GM10266 (cell line): ENCODE data around the gene WBP1L.

Source experiments
- DNase-seq: peaks from one replicate; pipeline ENCODE4 v3.0.0; 2012; ENCODE audit errors: extremely low spot score
- TF ChIP-seq, protein P1 (sequence below): IDR thresholded peaks from 2 replicates; pipeline ENCODE4 v1.5.1; 2012; ENCODE audit warnings: mild to moderate bottlenecking, low read depth; ENCODE audit not compliant: control insufficient read depth, insufficient read depth; ENCODE audit errors: missing control alignments

Gene WBP1L

DNA sequence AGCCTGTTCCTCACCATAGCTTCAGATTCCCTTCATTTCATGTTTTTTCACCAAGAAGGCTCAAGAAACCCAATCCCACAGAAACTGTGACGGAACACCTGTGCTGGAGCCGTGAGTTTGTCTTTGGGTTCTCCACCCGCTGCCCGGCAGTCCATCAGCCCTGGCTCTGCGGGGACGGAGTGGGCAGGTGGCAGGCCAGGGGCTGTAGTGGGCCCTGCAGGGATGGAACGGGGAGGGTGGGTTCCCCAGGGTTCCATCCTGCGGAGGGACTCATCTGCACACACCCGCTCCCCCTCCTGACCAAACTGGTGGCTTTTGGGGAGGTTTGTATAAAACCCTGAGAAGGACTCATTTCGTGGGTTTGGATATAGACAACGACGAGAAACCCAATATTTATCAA lies 78.5 kb downstream of the WBP1L start:
- DNase-seq: no peak
- TF ChIP-seq, protein P1, sequence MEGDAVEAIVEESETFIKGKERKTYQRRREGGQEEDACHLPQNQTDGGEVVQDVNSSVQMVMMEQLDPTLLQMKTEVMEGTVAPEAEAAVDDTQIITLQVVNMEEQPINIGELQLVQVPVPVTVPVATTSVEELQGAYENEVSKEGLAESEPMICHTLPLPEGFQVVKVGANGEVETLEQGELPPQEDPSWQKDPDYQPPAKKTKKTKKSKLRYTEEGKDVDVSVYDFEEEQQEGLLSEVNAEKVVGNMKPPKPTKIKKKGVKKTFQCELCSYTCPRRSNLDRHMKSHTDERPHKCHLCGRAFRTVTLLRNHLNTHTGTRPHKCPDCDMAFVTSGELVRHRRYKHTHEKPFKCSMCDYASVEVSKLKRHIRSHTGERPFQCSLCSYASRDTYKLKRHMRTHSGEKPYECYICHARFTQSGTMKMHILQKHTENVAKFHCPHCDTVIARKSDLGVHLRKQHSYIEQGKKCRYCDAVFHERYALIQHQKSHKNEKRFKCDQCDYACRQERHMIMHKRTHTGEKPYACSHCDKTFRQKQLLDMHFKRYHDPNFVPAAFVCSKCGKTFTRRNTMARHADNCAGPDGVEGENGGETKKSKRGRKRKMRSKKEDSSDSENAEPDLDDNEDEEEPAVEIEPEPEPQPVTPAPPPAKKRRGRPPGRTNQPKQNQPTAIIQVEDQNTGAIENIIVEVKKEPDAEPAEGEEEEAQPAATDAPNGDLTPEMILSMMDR: no peak

- TF ChIP-seq, protein P1: no peak
- no peak for DNase-seq
These were observed 80.9 kb downstream of the WBP1L start for GRCh38 chr10:102824664-102825063.

DNA sequence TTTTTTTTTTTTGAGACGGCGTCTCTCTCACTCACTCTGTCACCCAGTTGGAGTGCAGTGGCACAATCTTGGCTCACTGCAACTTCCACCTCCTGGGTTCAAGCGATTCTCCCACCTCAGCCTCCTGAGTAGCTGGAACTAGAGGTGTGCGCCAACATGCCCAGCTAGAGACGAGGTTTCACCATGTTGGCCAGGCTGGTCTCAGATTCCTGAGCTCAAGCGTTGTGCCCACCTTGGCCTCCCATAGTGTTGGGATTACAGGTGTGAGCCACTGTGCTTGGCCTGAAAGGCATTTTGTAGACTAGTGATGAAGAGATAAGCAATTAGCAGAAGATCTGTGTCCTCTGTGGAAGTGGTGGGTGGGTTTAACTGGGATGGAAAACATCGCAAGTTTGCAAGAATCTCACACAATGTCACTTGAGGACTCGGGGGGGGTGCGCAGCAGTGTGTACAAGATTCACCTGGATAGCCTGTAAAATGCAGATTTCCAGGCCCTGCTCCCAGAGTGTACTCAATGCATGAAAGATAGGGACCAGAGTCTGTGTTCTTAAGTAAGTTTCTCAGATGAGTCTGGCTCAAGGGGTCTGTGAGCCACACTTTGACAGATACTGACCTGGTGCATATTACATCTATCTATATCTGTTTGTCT lies 82.5 kb downstream of the WBP1L start:
- TF ChIP-seq, protein P1: no peak
- no peak for DNase-seq

GRCh38 chr10:102827597-102827975 lies 83.8 kb downstream of the WBP1L start:
- TF ChIP-seq, protein P1: no peak

GRCh38 chr10:102831322-102832071 lies 87.7 kb downstream of the WBP1L start:
- DNase-seq: no peak
- TF ChIP-seq, protein P1: no peak

More at GRCh38 chr10:102827597-102827975, 83.8 kb downstream of the WBP1L start:
- no peak for DNase-seq

- TF ChIP-seq, protein P1: no peak
- DNase-seq: no peak
These were observed 88.5 kb downstream of the WBP1L start for GRCh38 chr10:102832248-102832647.

GRCh38 chr10:102832987-102833386 lies 89.2 kb downstream of the WBP1L start:
- no peak for DNase-seq
- TF ChIP-seq, protein P1: no peak
